ENCODE measurements around the gene NYAP2. TPM values are rescaled to one million over a fixed set of nuclear protein-coding genes. Genes with fewer than 3 reads are reported as not detected.

Gene NYAP2
- total and polyA plus RNA-seq, 12 donors: 0.04 TPM; not detected in 11

- no peak for DNase-seq
- intact Hi-C loops (cut with DNase I): no loop called here
- no peaks in the 10 kb centered on the region for H3K9me3 ChIP-seq
- no peaks in the 10 kb centered on the region for H3K27me3 ChIP-seq
- TF ChIP-seq, protein P1, sequence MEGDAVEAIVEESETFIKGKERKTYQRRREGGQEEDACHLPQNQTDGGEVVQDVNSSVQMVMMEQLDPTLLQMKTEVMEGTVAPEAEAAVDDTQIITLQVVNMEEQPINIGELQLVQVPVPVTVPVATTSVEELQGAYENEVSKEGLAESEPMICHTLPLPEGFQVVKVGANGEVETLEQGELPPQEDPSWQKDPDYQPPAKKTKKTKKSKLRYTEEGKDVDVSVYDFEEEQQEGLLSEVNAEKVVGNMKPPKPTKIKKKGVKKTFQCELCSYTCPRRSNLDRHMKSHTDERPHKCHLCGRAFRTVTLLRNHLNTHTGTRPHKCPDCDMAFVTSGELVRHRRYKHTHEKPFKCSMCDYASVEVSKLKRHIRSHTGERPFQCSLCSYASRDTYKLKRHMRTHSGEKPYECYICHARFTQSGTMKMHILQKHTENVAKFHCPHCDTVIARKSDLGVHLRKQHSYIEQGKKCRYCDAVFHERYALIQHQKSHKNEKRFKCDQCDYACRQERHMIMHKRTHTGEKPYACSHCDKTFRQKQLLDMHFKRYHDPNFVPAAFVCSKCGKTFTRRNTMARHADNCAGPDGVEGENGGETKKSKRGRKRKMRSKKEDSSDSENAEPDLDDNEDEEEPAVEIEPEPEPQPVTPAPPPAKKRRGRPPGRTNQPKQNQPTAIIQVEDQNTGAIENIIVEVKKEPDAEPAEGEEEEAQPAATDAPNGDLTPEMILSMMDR (IDR thresholded peaks at IDR 0.05): no peak
- no peak overlapping the region for H3K4me3 ChIP-seq
- H3K27ac ChIP-seq: no peak overlapping the region
- no peak for ATAC-seq
- no peaks in the 10 kb centered on the region for H3K4me1 ChIP-seq
- no peaks in the 10 kb centered on the region for H3K36me3 ChIP-seq
- WGBS, 2 donors: 51 to 57% methylated on average over 2 of the region's 2 CpGs
These were observed 59.1 kb downstream of the NYAP2 start for GRCh38 chr2:225458431-225459117.

DNA sequence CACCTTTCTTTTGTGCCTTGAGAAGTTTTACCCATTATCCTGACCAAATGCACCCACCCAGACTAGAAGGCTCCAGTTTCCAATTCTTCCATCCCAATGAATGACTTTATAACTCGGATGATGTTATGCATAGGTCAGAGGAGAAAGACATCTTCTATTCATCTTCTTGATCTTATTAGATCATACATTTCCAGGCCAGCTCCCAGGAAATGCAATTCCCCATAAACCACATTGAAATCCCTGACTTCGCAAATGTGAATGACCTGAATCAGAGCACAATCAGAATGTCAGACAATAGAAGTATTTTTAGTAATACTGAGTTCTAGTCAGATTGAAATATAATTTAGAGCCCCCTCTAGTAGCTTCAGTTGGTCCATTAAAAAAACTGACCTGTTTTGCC, 62.9 kb downstream of the NYAP2 start:
- TF ChIP-seq, protein P1 (IDR thresholded peaks at IDR 0.05): no peak
- no peak overlapping the region for H3K4me3 ChIP-seq
- no peaks in the 10 kb centered on the region for H3K9me3 ChIP-seq
- peaks cover 0 to 8% (median 0%) of the 10 kb centered on the region in 9 donors for H3K4me1 ChIP-seq
- no peaks in the 10 kb centered on the region for H3K36me3 ChIP-seq
- H3K27ac ChIP-seq: no peak overlapping the region
- 85 to 92% methylated on average over 2 of the region's 2 CpGs for WGBS, 2 donors
- no peaks in the 10 kb centered on the region for H3K27me3 ChIP-seq
- intact Hi-C loops (cut with DNase I): no loop called here
- no peak for ATAC-seq
- no peak for DNase-seq

DNA sequence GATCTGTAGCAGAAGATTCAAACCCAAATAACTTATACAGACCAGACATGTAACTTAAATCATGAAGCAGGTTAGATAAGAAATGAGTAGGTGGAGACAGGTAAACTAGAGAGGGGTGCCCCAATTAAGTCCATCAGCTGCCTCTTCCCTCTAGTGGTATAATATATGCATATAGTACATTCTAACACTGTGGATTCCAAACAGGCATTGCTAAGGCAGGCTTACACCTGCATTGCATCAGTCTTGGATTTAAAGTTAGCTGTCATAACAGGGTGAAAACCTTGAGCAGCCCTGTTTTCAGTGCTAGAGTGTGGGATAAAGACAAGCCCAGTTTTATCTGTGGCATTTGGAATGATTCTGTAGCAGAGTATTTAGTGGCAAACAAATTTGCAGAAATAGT, 63.4 kb downstream of the NYAP2 start:
- peaks cover 0 to 8% (median 0%) of the 10 kb centered on the region in 9 donors for H3K4me1 ChIP-seq
- H3K9me3 ChIP-seq: no peaks in the 10 kb centered on the region
- intact Hi-C loops (cut with DNase I): no loop called here
- no peaks in the 10 kb centered on the region for H3K36me3 ChIP-seq
- H3K27ac ChIP-seq: no peak overlapping the region
- no peak for ATAC-seq
- H3K4me3 ChIP-seq: no peak overlapping the region
- TF ChIP-seq, protein P1 (IDR thresholded peaks at IDR 0.05): no peak
- DNase-seq: no peak
- H3K27me3 ChIP-seq: no peaks in the 10 kb centered on the region

DNA sequence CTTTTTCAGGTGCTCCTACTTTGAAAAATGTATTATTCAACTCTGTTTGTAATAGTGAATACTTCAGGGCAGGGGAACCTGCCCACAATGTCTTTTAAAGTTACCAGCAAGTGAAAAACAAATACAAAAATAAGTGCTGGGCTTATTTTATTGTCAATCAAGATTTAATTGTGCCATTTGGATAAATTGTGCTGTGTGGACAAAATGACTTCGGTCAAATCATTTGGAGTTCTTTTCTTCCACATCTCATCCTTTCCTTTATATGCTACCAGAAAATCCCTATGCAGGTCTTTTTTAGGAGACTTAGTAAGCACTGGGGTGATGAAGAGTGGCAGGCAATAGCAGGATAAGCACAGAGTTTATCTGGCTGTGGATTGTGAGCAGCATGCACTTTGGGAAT, 63.9 kb downstream of the NYAP2 start:
- Histone ChIP-seq H3K36me3 (no peaks in the 10 kb centered on the region), H3K4me3 (no peak overlapping the region), H3K27me3 (no peaks in the 10 kb centered on the region), H3K27ac (no peak overlapping the region), H3K9me3 (no peaks in the 10 kb centered on the region), H3K4me1 (peaks cover 0 to 8% (median 0%) of the 10 kb centered on the region in 9 donors)
- ATAC-seq: no peak
- DNase-seq: no peak
- intact Hi-C loops (cut with DNase I): no loop called here
- 94% methylated on average over 1 of the region's 1 CpG for WGBS, 2 donors
- TF ChIP-seq, protein P1 (IDR thresholded peaks at IDR 0.05): no peak

Data from heart right ventricle (tissue), 16 donors.